ENCODE results near the gene TRAK2. TPM values are rescaled to one million over a fixed set of nuclear protein-coding genes. Genes with fewer than 3 reads are reported as not detected.

TRAK2 gene
- total RNA-seq, 2 donors from 2014 or later = 14.8 to 15.2 TPM

- Histone ChIP-seq H3K27me3 (ENCODE audit: control insufficient read depth, insufficient read depth, low read length, poor library complexity, severe bottlenecking) (peaks cover 22% of the 10 kb centered on the region), H3K4me3 (ENCODE audit: low read length) (no peak overlapping the region), H3K36me3 (ENCODE audit: control insufficient read depth, insufficient read depth, low read length) (no peaks in the 10 kb centered on the region), H3K9me3 (ENCODE audit: control insufficient read depth, low read length) (no peaks in the 10 kb centered on the region), H3K4me1 (ENCODE audit: control insufficient read depth, insufficient read depth, low read length) (no peaks in the 10 kb centered on the region), H3K9ac (ENCODE audit: extremely low read depth, low read length, poor library complexity, severe bottlenecking) (no peak overlapping the region), H3K27ac (ENCODE audit: low read depth, low read length) (no peak overlapping the region)
- Mint-ChIP-seq H3K9me3 (no peaks in the 10 kb centered on the region), H3K4me3 (no peak overlapping the region), H3K27me3 (ENCODE audit: insufficient read depth) (peaks cover 23% of the 10 kb centered on the region), H3K4me1 (peaks cover 7% of the 10 kb centered on the region), H3K36me3 (ENCODE audit: low read depth) (no peaks in the 10 kb centered on the region), H3K27ac (no peak overlapping the region)
- 92% methylated on average over 2 of the region's 2 CpGs for WGBS, 2 experiments (ENCODE audit: insufficient coverage in 1 of 2, insufficient read length in 1 of 2)
- TF ChIP-seq, protein P1, sequence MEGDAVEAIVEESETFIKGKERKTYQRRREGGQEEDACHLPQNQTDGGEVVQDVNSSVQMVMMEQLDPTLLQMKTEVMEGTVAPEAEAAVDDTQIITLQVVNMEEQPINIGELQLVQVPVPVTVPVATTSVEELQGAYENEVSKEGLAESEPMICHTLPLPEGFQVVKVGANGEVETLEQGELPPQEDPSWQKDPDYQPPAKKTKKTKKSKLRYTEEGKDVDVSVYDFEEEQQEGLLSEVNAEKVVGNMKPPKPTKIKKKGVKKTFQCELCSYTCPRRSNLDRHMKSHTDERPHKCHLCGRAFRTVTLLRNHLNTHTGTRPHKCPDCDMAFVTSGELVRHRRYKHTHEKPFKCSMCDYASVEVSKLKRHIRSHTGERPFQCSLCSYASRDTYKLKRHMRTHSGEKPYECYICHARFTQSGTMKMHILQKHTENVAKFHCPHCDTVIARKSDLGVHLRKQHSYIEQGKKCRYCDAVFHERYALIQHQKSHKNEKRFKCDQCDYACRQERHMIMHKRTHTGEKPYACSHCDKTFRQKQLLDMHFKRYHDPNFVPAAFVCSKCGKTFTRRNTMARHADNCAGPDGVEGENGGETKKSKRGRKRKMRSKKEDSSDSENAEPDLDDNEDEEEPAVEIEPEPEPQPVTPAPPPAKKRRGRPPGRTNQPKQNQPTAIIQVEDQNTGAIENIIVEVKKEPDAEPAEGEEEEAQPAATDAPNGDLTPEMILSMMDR (conservative IDR thresholded peaks at IDR 0.05) = no peak
- no peak for DNase-seq
Measured at GRCh38 chr2:201342923-201343322, 108.3 kb downstream of the TRAK2 start.

DNA sequence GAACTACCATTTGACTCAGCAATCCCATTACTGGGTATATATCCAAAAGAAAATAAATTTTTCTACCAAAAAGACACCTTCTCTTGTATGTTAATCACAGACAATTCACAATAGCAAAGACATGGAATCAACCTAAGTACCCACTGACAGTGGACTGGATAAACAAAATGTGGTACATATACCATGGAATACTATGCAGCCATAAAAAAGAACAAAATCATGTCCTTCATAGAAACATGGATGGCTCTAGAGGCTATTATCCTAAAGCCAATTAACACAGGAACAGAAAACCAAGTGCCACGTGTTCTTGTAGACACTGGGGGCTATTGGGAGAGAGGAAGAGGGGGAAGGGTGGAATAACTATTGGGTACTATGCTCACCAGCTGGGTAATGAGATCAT lies 121.8 kb downstream of the TRAK2 start:
- TF ChIP-seq, protein P1 (conservative IDR thresholded peaks at IDR 0.05) = no peak
- Mint-ChIP-seq H3K27me3 (ENCODE audit: insufficient read depth) (no peaks in the 10 kb centered on the region), H3K9me3 (peaks cover 10% of the 10 kb centered on the region), H3K27ac (no peak overlapping the region), H3K36me3 (ENCODE audit: low read depth) (no peaks in the 10 kb centered on the region), H3K4me3 (no peak overlapping the region), H3K4me1 (no peaks in the 10 kb centered on the region)
- WGBS, 2 experiments (ENCODE audit: insufficient coverage in 1 of 2, insufficient read length in 1 of 2) = 60 to 100% methylated on average over 1 of the region's 1 CpG
- Histone ChIP-seq H3K4me1 (ENCODE audit: control insufficient read depth, insufficient read depth, low read length) (no peaks in the 10 kb centered on the region), H3K9ac (ENCODE audit: extremely low read depth, low read length, poor library complexity, severe bottlenecking) (no peak overlapping the region), H3K27ac (ENCODE audit: low read depth, low read length) (no peak overlapping the region), H3K36me3 (ENCODE audit: control insufficient read depth, insufficient read depth, low read length) (no peaks in the 10 kb centered on the region), H3K4me3 (ENCODE audit: low read length) (no peak overlapping the region), H3K27me3 (ENCODE audit: control insufficient read depth, insufficient read depth, low read length, poor library complexity, severe bottlenecking) (no peaks in the 10 kb centered on the region), H3K9me3 (ENCODE audit: control insufficient read depth, low read length) (no peaks in the 10 kb centered on the region)
- no peak for DNase-seq

- Mint-ChIP-seq H3K4me1 (no peaks in the 10 kb centered on the region), H3K27ac (no peak overlapping the region), H3K4me3 (no peak overlapping the region), H3K9me3 (peaks cover 19% of the 10 kb centered on the region), H3K36me3 (ENCODE audit: low read depth) (no peaks in the 10 kb centered on the region), H3K27me3 (ENCODE audit: insufficient read depth) (no peaks in the 10 kb centered on the region)
- 91 to 100% methylated on average over 2 to 3 of the region's 3 CpGs for WGBS, 2 experiments (ENCODE audit: insufficient coverage in 1 of 2, insufficient read length in 1 of 2)
- peaks cover 11% of the 10 kb centered on the region for H3K9me3 ChIP-seq (ENCODE audit: control insufficient read depth, low read length)
- no peaks in the 10 kb centered on the region for H3K4me1 ChIP-seq (ENCODE audit: control insufficient read depth, insufficient read depth, low read length)
- no peaks in the 10 kb centered on the region for H3K27me3 ChIP-seq (ENCODE audit: control insufficient read depth, insufficient read depth, low read length, poor library complexity, severe bottlenecking)
- H3K36me3 ChIP-seq (ENCODE audit: control insufficient read depth, insufficient read depth, low read length) = no peaks in the 10 kb centered on the region
- no peak overlapping the region for H3K9ac ChIP-seq (ENCODE audit: extremely low read depth, low read length, poor library complexity, severe bottlenecking)
- TF ChIP-seq, protein P1 (conservative IDR thresholded peaks at IDR 0.05) = no peak
- no peak for DNase-seq
- H3K27ac ChIP-seq (ENCODE audit: low read depth, low read length) = no peak overlapping the region
- H3K4me3 ChIP-seq (ENCODE audit: low read length) = no peak overlapping the region
Measured at GRCh38 chr2:201327678-201328077, 123.6 kb downstream of the TRAK2 start.

Other genes with a start within 250 kb of the TRAK2 start
- 1 to 10 TPM; 5.4 to 9.0 TPM for gene CASP8, start 190.9 kb downstream of the TRAK2 start, total RNA-seq
- under 1 TPM; 0.79 to 0.91 TPM for gene FLACC1, start 94.1 kb downstream of the TRAK2 start, total RNA-seq
- gene STRADB, start 282 bp upstream of the TRAK2 start, total RNA-seq = 10 to 100 TPM; 39.7 to 50.1 TPM
- gene TMEM237, start 192.0 kb upstream of the TRAK2 start, total RNA-seq = 10 to 100 TPM; 40.3 to 49.3 TPM
- under 1 TPM in 1 of 2 donors, not detected in 1; 0.18 TPM for gene MPP4, start 247.2 kb upstream of the TRAK2 start, total RNA-seq